A673 (cell line): ENCODE data around the gene UBTD1.

Source experiments
- CTCF ChIP-seq: fragments of 300-800, 200-600 bp; sonication (generic); conservative IDR thresholded peaks from 2 replicates; pipeline ENCODE4 v1.5.1; 2017; ENCODE audit warnings: low read depth, mild to moderate bottlenecking, antibody characterized with exemption, low read length, moderate library complexity, mixed read lengths
- EZH2 ChIP-seq: fragments of 200-600 bp; sonication (generic); IDR thresholded peaks from 2 replicates; pipeline ENCODE4 v1.6.1; 2017; ENCODE audit warnings: borderline replicate concordance, low read depth, mild to moderate bottlenecking, mixed read lengths, antibody characterized with exemption, low read length; ENCODE audit not compliant: poor library complexity, severe bottlenecking

- no peak for TF ChIP-seq CTCF
- no peak for TF ChIP-seq EZH2
These were observed 79.6 kb downstream of the UBTD1 start for GRCh38 chr10:97578171-97578844.
